Sigmoid colon (tissue), 7 donors: ENCODE results near the gene WHAMM. TPM values are rescaled to one million over a fixed set of nuclear protein-coding genes. Genes with fewer than 3 reads are reported as not detected.

Experiments used
- DNase-seq: peaks from one replicate; pipeline ENCODE4 v3.0.0-alpha.2; 2019
- H3K27ac ChIP-seq, 4 donors: fragments of 200-600 bp; sonication (generic); one replicate each; pipeline ENCODE4 v1.5.1; 2016 to 2019; ENCODE audit warnings: mild to moderate bottlenecking in 1 of 4
- H3K27me3 ChIP-seq, 3 donors: fragments of 200-600 bp; sonication (generic); one replicate each; pipeline ENCODE4 v1.5.1; 2019; ENCODE audit warnings: mild to moderate bottlenecking in 1 of 3
- H3K36me3 ChIP-seq, 4 donors: fragments of 200-600 bp; sonication (generic); one replicate each; pipeline ENCODE4 v1.5.1; 2016 to 2019
- H3K4me1 ChIP-seq, 4 donors: fragments of 200-600 bp; sonication (generic); one replicate each; pipeline ENCODE4 v1.5.1; 2017 to 2019
- H3K4me3 ChIP-seq, 4 donors: fragments of 200-600 bp; sonication (generic); one replicate each; pipeline ENCODE4 v1.5.1; 2017 to 2019; ENCODE audit warnings: mild to moderate bottlenecking in 2 of 4, moderate library complexity in 1 of 4
- H3K9me3 ChIP-seq, 4 donors: fragments of 200-600 bp in 3 of 4; sonication (generic) in 3 of 4; one replicate each; pipeline versions ENCODE4 v1.5.1 to v1.6.1; 2013 to 2019
- CTCF ChIP-seq, 4 experiments: fragments of 450-650 bp in 3 of 4; fragments of 200-600 bp in 1 of 4; IDR thresholded peaks; one replicate each; pipeline ENCODE4 v1.5.1; 2016 to 2019; ENCODE audit warnings: antibody characterized with exemption in 4 of 4, mild to moderate bottlenecking in 3 of 4, moderate library complexity in 2 of 4
- EP300 ChIP-seq, 4 donors: sonication (generic); formaldehyde crosslinking; IDR thresholded peaks; one replicate each; pipeline ENCODE4 v1.6.1; 2017; ENCODE audit warnings: antibody characterized with exemption in 4 of 4
- POLR2A ChIP-seq, 2 donors: fragments of 450-650 bp; IDR thresholded peaks; one replicate each; pipeline ENCODE4 v1.6.1; 2016; ENCODE audit warnings: antibody characterized with exemption in 2 of 2, mild to moderate bottlenecking in 2 of 2, moderate library complexity in 2 of 2
- POLR2AphosphoS5 ChIP-seq, 4 donors: sonication (generic); formaldehyde crosslinking; IDR thresholded peaks; one replicate each; pipeline ENCODE4 v1.6.1; 2017; ENCODE audit warnings: antibody characterized with exemption in 4 of 4
- WGBS, 2 donors: extraction: QIAGEN DNeasy Blood & Tissue Kit; methylation state at CpG; one replicate each; pipeline ENCODE4 v1.1.7; 2013; 5-methylcytosine and 5-hydroxymethylcytosine counted together
- intact Hi-C: fragments of 100-400 bp; cut with DNase I; formaldehyde crosslinking; loops from one replicate; pipeline ENCODE4 v1.15.1; 2023
- polyA plus RNA-seq, 3 donors: library from polyadenylated mRNA; stranded (reverse); fragments of 200-250 nt; gene quantifications; one replicate each; pipeline ENCODE4 v1.2.3, GENCODE V29; 2013
- total RNA-seq, 4 donors: library from RNA; depleted of rRNA; stranded (reverse); fragments of >200 nt; gene quantifications; one replicate each; pipeline ENCODE4 v1.1.0, GENCODE V29; 2016
- donor health status: healthy with polysubstance abuse.
- donor health status: Bipolar disorder and iron deficiency.
- donor health status: healthy.

WHAMM gene
- total and polyA plus RNA-seq, 7 donors, result 4.4 to 10.5 (median 7.6) TPM

- H3K4me1 ChIP-seq, result no peaks in the 10 kb centered on the region
- WGBS, 2 donors, result 64 to 66% methylated on average over 5 of the region's 5 CpGs
Measured at GRCh38 chr15:82871358-82871757, 61.9 kb downstream of the WHAMM start.

GRCh38 chr15:82871832-82872484 is 62.5 kb downstream of the WHAMM start:
- no peaks in the 10 kb centered on the region for H3K27me3 ChIP-seq
- peaks cover 0 to 10% (median 0%) of the 10 kb centered on the region in 4 donors for H3K36me3 ChIP-seq
- no peak overlapping the region for H3K4me3 ChIP-seq
- 71 to 76% methylated on average over 7 of the region's 7 CpGs for WGBS, 2 donors
- no peaks in the 10 kb centered on the region for H3K9me3 ChIP-seq
- DNase-seq, result no peak
- intact Hi-C loops, result no loop called here
- H3K4me1 ChIP-seq, result no peaks in the 10 kb centered on the region
- no peak overlapping the region for H3K27ac ChIP-seq
- no peak for TF ChIP-seq CTCF (IDR thresholded peaks at IDR 0.05)
- TF ChIP-seq POLR2AphosphoS5 (IDR thresholded peaks at IDR 0.05), result no peak
- no peak for TF ChIP-seq EP300 (IDR thresholded peaks at IDR 0.05)
- TF ChIP-seq POLR2A (IDR thresholded peaks at IDR 0.05), result no peak

More at GRCh38 chr15:82871358-82871757, 61.9 kb downstream of the WHAMM start:
- intact Hi-C loops, result no loop called here
- H3K27ac ChIP-seq, result no peak overlapping the region
- DNase-seq, result no peak
- H3K27me3 ChIP-seq, result no peaks in the 10 kb centered on the region
- H3K36me3 ChIP-seq, result peaks cover 0 to 10% (median 0%) of the 10 kb centered on the region in 4 donors
- H3K4me3 ChIP-seq, result no peak overlapping the region
- H3K9me3 ChIP-seq, result no peaks in the 10 kb centered on the region
- TF ChIP-seq CTCF (IDR thresholded peaks at IDR 0.05) (no peak), POLR2AphosphoS5 (IDR thresholded peaks at IDR 0.05) (no peak), EP300 (IDR thresholded peaks at IDR 0.05) (no peak), POLR2A (IDR thresholded peaks at IDR 0.05) (no peak)

GRCh38 chr15:82873000-82873680 is 63.7 kb downstream of the WHAMM start:
- H3K27me3 ChIP-seq, result no peaks in the 10 kb centered on the region
- peaks cover 0 to 10% (median 0%) of the 10 kb centered on the region in 4 donors for H3K36me3 ChIP-seq
- no peaks in the 10 kb centered on the region for H3K9me3 ChIP-seq
- intact Hi-C loops, result no loop called here
- no peak for DNase-seq
- H3K27ac ChIP-seq, result no peak overlapping the region
- TF ChIP-seq CTCF (IDR thresholded peaks at IDR 0.05), result no peak
- TF ChIP-seq POLR2AphosphoS5 (IDR thresholded peaks at IDR 0.05), result no peak
- no peak for TF ChIP-seq POLR2A (IDR thresholded peaks at IDR 0.05)
- TF ChIP-seq EP300 (IDR thresholded peaks at IDR 0.05), result no peak
- no peak overlapping the region for H3K4me3 ChIP-seq
- 82 to 84% methylated on average over 7 of the region's 7 CpGs for WGBS, 2 donors
- no peaks in the 10 kb centered on the region for H3K4me1 ChIP-seq

- TF ChIP-seq POLR2A (IDR thresholded peaks at IDR 0.05) (no peak), POLR2AphosphoS5 (IDR thresholded peaks at IDR 0.05) (no peak), EP300 (IDR thresholded peaks at IDR 0.05) (no peak), CTCF (IDR thresholded peaks at IDR 0.05) (no peak)
- Histone ChIP-seq H3K4me3 (no peak overlapping the region), H3K9me3 (no peaks in the 10 kb centered on the region), H3K4me1 (no peaks in the 10 kb centered on the region), H3K27ac (no peak overlapping the region), H3K36me3 (peaks cover 0 to 10% (median 0%) of the 10 kb centered on the region in 4 donors), H3K27me3 (no peaks in the 10 kb centered on the region)
- intact Hi-C loops, result no loop called here
- WGBS, 2 donors, result 76 to 80% methylated on average over 1 of the region's 1 CpG
- no peak for DNase-seq
Measured at GRCh38 chr15:82874267-82874666, 64.8 kb downstream of the WHAMM start.
